Activated CD8-positive, alpha-beta memory T cell treated with anti-CD3 and anti-CD28 coated beads for 48 hours (primary cell): ENCODE results near the gene DOC2A.

ENCODE experiments used
- DNase-seq, 3 experiments: peaks; one replicate each; pipeline ENCODE4 v3.0.0-alpha.2; 2020; ENCODE audit warnings: low read depth in 2 of 3, low spot score in 2 of 3

DOC2A gene

GRCh38 chr16:30005341-30006094, 5.3 kb downstream of the DOC2A start:
- no peak for DNase-seq

GRCh38 chr16:30004811-30005242, 6.0 kb downstream of the DOC2A start:
- DNase-seq: no peak

DNA sequence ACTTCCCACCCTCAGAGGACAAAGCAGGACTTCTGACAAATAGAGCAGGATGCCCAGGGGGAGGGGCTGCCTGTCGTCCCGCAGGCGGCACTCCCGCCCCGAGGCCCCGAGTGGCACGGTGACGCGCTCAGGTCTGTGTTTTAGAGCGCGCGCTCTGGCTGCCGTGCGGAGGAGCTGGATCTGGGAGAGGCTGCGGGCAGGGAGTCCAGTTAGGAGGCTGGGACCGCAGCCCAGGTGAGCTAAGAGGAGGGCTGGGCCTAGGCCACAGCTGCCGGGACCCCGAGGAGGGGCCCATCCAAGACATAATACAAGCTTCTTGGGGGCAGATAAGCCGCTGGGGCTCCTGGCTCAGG, 6.4 kb downstream of the DOC2A start:
- no peak for DNase-seq

- DNase-seq: no peak
Observed at GRCh38 chr16:30003670-30004423, 7.0 kb downstream of the DOC2A start.

- no peak for DNase-seq
Observed at GRCh38 chr16:30002614-30003346, 8.0 kb downstream of the DOC2A start.

DNA sequence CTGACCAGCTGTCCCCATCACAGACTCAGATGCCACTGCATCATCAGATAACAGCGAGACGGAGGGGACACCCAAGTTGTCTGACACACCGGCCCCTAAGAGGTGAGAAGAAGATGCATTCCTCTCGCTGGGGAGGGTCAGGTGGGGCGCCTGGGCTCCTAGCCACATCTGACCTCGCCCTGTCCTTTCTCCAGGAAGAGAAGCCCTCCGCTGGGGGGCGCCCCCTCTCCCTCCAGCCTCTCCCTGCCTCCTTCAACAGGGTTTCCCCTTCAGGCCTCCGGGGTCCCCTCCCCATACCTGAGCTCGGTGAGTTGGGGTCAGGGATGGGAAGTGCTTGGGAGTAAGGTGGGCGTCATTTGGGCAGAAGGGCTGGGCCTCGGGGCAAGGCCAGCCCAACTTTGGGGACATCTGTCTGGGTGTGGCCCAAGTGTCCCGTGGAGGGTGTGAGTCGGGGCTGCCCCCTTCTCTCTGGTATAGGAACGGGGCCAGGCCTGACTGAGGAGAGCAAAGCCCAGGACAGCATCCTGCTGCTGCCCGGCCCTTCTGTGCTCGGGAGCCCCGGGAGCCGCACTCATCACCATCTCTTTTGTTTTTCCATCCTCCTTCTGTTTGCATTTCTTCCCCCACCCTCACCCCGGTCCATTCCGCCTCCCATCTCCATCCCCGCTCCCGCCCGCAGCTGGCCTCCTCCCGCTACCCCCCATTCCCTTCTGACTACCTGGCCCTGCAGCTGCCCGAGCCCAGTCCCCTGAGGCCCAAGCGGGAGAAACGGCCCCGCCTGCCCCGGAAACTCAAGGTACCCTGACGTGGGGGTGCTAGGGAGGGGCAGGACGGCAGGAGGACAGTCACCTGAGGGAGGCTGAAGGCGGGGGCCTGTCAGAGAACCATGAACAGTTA, 9.8 kb downstream of the DOC2A start:
- no peak for DNase-seq

DNA sequence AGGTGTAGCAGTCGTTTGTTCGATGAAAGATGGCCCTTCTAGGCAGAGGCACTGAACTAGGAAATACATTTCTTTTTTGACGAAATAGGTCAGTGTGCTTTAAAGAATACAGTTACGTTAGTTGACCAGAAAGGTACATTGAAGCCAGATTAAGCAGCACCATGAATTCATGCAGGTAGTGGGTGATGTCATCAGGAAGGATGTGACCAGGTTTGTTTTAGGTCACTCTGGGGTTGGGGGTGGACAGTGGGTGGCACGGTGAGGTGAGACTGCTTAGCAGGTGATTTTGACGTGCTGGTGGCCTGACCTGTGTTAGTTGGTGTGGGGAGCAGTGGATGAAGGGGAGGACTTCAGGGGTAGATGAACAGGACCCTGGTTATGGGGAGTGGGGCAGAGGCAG, 11.2 kb downstream of the DOC2A start:
- DNase-seq: no peak

GRCh38 chr16:29996766-29997250, 14.0 kb downstream of the DOC2A start:
- no peak for DNase-seq

DNA sequence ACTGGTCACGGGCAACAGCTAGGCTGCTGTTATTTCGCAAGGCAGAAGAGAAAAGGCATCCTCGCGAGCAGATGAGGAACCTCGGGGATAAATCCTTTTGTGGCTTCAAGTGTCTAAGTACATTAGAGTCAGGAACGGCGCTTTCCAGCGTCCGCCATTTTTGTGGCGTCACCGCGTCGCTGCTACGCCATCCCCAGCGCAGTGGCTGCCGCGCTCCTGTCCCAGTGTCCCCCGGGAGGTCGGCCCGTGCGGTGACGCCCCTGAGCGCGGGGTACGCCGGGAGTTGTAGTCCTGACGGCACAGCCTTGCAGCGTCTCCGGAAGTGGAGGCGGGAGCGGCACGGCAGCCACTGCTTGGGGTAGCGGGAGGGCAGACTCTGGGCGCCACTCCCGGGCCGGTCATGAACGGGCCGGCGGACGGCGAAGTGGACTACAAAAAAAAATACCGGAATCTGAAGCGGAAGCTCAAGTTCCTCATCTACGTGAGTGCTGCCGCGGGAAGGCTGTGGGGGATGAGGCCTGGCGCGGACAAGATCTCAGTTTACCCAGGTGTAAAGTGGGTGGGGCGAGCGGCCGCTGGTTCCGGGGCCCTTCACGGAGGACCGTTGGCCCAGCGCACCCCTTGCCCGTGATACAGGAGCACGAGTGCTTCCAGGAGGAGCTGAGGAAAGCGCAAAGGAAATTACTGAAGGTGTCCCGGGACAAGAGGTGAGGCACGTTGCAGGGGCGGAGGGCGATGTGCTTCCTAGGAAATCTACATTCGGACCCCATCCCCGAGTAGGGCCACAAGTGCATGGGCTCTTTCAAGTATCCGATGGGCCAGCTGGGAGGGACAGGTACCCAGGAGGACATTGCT, 14.7 kb downstream of the DOC2A start, which contains the start of gene INO80E:
Gene INO80E (plus strand): TSS at position 331 of the 855 bp plus-strand sequence. CDS start 70 bp downstream, at position 401.
- DNase-seq: peak; percentile 92 to 98 (median 97)

DNA sequence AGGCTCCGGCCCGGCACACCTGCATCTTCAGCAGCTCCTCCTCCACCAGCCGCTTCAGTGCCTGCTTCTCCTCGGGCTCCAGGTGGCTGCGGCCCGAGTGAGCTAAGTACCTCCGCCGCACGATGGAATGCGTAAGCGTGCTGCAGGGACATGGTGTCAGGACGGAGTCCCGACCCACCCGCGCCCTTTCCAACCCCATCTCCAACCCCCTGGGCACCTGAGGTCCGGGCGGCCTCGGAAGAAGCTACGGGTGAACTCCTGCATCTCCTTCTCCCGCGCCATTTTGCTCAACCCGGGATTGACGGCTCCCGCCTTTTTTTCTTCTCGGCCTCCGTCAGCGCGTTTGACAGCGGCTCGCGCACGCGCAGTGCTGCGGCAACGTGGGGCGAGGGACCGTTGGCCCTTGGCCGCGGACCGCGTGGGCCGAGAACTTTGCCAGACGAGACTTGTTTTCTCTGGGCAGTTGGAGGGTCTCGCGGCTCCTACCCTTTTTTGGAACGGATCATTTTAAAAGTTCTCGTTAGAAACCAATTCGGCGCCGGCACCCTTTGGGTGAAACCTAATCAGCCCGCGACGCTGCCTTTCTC, 15.4 kb downstream of the DOC2A start, which contains the start of gene HIRIP3:
Gene HIRIP3 (minus strand): TSS at position 294 of the 587 bp plus-strand sequence. CDS start 12 bp downstream, at position 282.
- peak; percentile 66 to 83 (median 70) for DNase-seq

GRCh38 chr16:29994600-29995323, 16.1 kb downstream of the DOC2A start:
- peak in 1 of 3 experiments; percentile 53 for DNase-seq

DNA sequence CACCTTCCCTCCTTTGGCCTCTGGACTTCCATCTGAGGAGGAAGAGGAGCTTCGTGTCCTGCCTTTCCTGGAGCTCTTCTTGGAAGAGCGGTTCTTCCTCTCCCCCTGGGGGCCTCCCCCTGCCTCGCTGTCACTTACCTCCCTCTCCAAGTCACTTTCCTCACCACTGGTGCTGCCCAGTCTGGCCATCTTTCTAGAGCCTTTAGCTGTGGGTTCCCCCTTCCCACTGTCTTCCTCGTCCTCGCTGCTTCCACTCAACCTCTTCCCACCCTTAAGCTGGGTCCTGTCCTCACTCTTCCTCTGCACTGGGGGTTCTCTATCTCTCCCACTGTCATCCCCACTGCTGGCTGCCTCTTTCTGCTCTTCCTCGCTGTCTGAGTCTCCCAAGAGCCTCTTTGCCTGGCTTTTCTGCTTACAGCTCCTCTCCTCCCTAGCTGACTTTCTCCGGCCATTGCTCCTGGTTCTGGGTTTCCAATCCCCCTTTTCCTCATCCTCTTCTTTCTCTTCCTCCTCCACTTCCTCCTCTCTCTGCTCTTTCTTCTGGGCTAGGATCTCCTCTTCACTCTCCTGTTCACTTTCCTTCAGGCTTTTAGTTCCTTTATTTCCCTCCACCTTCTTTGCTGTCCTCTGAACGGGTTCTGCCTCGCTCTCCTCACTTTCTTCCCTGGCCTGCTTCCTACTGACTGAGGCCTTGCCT, 16.8 kb downstream of the DOC2A start:
- no peak for DNase-seq

DNA sequence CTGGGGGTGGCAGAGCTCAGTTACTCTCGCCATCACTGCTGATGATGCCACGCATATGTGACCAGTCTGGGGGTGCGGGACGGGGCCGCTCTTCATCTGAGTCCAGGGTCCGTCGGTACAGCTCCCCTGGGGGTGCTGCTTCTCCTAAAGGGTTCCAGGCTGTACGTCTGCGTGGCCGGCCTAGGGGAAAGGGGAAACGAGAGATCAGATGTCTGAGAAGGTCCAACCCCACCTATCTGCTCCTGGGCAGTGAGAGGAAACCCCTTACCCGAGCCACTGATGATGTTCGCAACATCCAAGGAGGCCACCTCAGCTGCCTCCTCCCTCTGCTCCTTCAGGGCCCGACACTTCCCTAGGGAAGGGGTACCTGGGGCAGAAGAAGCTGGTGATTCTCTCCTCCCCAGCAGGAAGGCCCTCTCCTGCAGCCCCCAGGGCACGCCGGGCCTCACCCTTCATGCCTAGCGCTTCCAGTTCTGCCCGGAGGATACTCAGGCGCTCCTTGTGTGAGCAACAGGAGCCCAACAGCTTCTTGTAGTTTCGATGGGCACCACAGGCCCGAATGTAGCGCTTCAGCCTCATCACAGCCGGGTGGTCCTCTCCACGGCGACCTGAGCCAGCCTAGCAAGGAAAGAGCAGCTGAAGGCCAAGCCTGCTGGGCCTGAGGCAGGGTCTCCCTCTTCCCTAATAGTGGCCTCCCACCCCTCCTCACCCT, 17.5 kb downstream of the DOC2A start:
- no peak for DNase-seq

GRCh38 chr16:29992344-29992967, 18.4 kb downstream of the DOC2A start:
- no peak for DNase-seq

DNA sequence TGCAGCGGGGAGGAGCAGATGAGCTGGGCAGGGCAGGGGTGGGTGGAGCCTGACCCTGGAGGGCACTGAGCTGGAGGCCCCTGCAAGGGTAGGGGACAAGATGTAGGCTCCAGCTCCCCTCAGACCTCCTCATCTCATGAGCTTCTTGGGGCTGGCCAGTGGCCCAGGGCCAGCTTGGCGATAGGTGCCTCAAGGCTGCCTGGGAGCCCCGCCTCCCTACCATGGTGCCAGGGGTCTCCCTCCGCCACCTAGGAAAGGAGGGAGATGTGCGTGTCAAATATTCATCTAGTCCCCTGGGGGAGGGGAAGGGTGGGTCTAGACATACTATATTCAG, 19.3 kb downstream of the DOC2A start:
- no peak for DNase-seq

GRCh38 chr16:29990883-29991570, 19.8 kb downstream of the DOC2A start:
- DNase-seq: no peak
